GM21515 (cell line): Measurements from ENCODE around the gene SPATA9.

Experiments used
- ATAC-seq: cut with Tn5 transposase; IDR thresholded peaks from one replicate; pipeline ENCODE4 v1.9.1; 2021; ENCODE audit not compliant: unreplicated experiment

The SPATA9 gene, protein sequence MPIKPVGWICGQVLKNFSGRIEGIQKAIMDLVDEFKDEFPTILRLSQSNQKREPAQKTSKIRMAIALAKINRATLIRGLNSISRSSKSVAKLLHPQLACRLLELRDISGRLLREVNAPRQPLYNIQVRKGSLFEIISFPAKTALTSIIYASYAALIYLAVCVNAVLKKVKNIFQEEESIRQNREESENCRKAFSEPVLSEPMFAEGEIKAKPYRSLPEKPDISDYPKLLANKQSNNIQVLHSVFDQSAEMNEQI

DNA sequence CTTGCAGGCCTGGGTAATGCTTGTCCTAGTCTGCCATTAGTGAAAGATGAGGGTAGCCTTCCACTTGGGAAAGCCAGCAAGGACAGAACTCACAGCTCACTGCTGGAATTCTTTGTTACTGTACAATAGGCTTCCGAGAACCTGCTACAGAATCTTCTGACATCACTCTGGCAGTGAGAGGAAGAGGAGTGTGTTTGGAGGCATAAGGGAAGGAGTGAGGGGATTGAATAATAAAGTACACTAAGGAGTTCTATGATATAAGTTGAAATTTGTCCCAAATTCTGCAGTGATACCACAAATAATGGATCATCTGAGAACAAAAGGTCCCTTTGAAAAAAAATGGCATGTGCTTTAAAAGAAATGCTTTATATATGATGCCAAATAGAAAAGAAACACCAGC is at the start of gene SPATA9:
Gene SPATA9 (minus strand): TSS at position 101 of the 400 bp plus-strand sequence. CDS start 137 bp downstream, outside the sequence.
- no peak for ATAC-seq

DNA sequence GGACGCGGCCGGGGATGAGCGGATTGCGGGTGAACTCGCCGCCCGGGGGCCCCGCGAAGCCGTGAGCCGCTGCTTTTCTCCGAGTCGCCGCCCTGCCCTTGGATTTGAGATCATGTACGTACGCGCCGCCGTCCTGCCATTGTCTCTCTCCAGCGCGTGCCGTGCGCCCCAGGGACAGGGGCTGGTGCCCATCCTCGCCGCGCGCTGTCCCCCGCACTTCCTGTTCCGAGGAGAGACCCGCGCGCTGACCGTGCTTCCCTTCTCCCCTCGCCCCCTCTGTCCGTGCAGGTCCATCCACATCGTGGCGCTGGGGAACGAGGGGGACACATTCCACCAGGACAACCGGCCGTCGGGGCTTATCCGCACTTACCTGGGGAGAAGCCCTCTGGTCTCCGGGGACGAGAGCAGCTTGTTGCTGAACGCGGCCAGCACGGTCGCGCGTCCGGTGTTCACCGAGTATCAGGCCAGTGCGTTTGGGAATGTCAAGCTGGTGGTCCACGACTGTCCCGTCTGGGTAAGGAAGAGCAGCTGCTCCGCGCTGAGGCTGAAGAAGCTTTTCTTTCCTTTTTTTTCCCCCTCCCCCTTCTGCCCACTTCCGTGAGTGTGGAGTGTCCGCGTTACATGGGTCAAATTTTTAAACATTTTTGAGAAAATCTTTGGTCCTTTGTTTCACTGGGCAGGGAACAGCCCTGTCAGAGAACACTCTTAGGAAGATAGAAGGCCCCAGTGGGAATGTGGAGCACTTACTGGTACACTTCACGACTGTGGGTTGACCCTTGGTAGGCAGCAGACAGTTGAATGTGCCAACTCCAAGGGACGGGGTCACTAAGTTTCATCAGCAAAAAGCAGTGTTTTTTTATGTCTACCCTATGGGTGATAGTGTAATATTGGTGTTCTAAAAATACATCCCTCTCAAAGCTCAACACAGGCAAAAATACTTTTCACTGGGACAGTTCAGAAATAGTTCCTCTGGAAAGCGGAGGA is 49.1 kb upstream of the SPATA9 start:
- ATAC-seq: peak; percentile 32

DNA sequence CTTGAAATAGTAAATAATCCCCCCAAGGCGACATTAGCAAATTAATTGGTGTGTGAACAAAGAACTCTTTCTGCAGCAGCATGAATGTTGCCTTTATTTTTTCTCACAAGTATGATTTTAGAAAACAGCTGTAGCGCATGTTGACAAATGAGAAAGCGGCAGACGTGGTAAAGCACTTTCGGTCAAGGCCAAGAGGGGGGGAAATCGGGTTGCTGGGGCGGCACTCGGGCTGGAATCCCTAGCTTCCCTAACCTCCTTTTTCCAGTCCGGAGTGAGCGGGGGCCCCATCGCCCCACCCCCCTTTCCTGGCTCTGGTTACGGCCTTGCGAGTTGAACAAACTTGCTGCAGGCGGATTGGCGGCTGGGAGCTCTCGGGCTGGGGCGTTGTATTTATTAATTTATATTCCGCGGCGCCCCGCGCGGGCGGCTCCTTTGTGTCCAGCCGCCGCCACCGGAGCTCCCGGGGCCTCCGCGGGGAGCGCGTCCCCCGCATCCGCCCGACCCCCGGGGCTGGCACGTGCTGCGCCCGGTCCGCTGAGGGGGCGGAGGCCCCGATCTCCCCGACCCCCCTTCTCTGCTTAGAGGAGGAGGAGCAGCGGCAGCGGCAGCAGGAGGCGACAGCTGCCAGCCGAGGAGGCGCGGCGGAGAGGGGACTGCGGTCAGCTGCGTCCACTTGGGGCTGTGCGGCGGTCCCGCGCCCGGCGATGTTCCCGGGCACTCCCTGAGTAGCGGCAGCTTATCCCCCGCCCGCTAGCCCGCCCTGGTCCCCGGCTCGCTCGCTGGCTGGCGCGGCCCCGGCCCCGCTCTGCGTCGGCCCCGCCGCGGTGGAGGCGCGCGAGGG is 48.2 kb upstream of the SPATA9 start, which contains the start of gene RHOBTB3:
Gene RHOBTB3 (plus strand): TSS at position 607 of the 841 bp plus-strand sequence. CDS start 347 bp downstream, outside the sequence.
- peak; percentile 43 for ATAC-seq

DNA sequence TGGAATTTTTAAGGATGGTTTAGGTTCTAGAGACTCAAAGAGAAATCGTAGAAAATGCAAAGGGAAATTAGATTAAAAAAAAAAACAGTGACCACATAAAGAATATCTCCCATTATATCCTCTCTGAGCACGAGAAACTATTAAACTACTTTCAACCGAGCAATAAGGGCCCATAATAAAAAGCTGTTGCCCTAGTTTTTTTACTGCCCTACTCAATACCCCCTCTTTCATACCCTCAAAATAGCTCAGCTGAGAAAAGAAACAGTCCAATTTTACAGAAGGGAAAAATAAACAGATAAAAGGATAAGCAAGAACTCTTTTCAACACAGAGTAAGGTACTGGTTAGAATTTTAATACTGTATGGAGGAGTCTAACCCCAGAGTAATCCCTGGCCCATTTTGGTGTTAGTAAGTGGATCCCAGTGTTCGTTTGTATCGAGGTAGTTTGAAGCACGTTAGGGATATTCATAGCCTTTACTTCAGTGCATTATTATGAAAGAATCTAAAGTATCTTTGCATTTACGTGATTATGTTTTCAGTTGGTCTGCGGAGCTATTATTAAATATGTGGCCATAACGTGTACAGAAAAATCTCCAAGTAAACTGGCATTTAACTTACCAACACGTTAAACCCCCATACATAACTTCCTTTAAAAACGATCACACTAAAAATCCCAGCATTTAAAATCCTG is 47.4 kb upstream of the SPATA9 start:
- ATAC-seq: no peak

DNA sequence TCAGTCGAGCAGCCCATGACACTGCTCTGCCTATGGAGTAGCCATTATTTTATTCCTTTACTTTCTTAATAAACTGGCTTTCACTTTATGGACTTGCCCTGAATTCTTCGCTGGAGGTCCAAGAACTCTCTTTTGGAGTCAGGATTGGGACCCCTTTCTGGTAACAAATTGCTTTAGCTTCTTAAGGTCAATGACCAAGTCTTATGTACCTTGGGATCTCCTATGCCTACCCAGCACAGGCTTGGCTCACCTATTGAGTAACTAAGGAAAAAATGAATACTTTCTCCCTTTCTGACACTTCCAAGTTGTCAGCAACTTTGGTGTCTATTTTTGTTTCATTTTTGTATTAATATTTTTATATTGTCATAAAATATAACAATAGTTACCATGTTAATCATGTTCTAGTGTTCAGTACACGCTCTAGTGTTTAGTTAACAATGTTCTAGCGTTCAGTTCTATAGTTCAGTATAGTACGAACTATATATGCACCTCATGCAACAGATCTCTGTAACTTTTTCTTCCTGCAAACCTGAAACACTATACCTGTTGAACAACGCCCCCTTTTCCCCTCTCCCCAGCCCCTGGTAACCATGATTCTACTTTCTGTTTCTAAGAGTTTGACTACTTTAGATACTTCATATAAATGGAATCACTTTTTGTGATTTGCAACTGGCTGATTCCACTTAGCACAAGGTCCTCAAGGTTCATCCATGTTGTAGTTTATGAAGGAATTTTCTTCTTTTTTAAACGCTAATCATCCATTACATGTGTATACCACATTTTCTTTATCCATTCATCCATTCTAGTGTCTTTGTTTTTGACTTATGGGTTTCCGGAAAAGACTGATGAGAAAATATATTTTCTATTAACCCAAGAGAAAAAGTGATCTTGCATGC is 46.6 kb upstream of the SPATA9 start:
- no peak for ATAC-seq

DNA sequence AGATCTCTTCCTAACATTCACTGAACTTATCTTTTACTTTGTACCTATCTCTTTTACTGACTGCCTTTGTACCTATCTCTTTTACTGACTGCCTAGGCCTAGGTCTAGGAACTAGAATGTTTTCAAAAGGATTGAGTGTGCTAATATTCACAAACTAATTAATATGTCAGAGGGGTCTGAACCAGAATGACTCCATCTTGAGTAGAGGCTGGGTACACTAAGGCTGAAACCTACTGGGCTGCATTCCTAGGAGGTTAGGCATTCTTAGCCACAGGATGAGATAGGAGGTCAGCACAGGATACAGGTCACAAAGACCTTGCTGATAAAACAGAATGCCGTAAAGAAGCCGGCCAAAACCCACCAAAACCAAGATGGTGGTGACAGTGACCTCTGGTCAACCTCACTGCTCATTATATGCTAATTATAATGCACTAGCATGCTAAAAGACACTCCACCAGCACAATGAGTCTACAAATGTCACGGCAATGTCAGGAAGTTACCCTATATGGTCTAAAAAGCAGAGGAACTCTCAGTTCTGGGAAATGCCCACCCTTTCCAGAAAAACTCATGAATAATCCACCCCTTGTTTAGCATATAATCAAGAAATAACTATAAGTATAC is 45.8 kb upstream of the SPATA9 start:
- ATAC-seq: no peak

DNA sequence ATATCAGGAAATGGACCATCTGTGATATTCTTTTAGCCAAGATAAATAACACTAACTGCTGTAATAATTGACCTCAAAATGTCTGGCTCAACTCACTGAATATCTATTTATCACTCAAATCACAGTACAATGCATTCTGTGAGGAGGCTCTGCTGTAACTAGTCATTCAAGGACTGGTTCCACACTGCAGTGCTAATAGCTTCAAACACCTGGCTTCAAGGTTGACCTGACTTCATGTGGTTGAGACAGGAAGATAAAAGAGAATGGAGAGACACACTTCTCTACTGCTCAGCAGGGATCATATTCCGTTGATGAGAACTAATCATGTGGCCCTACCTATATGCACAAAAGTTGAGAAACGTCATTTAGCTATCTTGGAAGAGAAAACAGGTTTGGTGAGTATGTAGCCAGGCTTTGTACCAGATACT is 45.0 kb upstream of the SPATA9 start:
- no peak for ATAC-seq

DNA sequence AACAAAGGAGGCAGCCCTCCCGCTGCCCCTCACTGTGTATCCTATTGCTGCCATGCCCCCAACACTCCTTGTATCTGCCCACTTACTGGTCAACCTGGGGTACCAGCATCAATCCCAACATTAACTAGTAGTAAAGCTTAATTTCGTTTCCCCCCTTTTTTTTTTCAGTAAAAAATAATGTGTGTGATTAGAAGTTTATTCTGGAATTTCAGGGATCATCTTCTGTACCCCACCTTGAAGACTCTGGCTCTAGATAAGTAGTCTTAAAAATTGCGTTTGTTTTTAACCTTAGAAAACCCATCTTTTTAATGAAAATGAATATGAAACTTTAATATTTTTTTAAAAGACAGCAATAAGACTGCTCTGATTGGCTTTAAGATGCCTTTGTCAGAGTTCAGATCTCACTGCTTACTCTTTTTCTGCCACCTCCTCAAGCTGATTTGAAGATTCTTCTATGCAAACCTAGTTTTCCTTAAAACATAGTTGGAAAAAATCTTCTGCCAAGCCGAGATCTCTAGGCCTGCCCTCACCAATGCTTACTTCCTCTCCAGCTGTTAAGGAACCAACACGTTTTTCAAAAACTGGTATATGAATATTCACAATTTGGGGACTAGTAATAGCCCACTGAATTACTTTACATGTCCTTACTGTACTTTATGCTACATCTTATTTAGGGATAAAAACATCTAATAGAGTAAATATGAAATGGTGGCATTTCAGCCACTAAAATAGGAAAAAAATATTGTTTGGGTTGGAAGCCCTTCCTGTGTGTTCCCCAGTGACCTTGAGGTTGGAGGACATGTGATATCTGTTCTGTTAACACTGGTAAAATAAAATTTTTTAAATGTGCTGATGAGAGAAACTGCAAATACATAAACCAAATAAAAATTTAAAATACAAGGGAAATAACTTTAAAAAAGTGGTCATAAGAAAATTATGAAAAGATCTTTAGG is 44.3 kb upstream of the SPATA9 start:
- ATAC-seq: no peak

DNA sequence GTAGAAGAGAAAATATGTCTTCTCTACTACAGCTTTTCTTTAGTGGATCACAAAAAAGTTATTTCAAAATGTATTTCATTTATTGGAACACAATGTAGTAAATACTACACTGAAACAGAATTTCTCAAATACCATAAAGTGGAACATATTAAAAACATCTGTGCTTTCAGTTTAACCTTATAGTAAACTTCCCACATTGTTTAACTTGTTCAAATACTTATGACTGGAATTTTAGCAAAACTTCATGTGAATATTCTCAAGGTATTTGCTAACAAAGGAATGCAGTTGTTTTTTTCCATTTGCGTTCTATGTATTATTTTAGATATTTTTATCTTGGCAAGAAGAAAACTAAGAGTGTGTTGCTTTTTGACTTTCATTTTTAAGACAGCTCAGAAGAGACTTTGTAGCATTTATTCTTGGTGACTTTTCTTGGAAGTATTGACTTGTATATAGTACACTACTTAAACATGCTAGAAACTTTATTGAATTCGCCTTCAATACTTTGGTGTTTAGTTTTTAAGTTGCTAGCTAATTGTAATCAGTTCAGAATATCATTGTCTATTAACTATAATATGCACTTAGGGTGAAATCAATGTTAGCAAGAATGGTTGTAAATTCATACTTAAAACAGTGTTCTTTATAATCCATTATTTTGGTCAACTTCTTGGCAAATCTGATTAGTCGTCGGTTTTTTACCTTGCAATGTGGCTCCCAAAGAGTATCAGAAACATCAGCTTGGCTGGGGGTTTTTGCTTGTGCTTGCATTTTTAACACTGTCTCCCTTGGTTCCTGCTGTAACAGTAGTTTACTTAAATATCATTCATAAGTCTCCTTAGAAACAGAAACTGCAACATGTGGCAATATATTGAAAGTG is 43.4 kb upstream of the SPATA9 start:
- no peak for ATAC-seq

DNA sequence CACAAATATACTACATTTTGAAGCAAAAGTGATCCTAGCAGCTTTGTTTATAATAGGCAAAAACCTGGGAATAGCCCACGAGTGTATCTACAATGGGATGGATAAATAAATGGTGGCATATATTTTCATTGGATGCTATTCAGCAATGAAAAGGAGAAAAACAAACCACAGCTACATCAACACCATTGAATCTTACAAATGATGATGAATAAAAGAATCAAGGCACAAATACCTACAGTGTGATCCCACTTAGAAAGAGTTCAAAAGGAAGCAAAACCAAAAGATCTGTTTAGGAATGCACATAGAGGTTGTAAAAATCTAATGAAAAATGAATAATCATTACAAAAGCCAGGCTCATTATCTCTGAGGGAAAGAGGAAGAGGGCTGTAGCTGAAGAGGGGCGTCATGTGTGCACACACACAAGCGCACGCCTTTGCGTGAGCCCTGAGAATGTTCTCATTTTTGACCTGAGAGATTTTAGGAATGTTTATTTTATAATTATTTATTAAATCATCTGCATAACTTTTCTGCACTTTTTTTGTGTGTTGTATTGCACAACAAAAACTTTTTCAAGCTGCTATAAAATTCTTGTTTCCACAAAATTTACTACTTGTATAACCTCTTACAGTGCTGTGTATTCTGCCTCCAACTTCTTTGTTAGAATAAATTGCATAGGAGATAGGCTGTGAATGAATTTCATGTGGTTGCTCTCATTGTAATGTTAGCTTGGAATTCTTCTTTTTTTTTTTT is 42.5 kb upstream of the SPATA9 start:
- no peak for ATAC-seq

DNA sequence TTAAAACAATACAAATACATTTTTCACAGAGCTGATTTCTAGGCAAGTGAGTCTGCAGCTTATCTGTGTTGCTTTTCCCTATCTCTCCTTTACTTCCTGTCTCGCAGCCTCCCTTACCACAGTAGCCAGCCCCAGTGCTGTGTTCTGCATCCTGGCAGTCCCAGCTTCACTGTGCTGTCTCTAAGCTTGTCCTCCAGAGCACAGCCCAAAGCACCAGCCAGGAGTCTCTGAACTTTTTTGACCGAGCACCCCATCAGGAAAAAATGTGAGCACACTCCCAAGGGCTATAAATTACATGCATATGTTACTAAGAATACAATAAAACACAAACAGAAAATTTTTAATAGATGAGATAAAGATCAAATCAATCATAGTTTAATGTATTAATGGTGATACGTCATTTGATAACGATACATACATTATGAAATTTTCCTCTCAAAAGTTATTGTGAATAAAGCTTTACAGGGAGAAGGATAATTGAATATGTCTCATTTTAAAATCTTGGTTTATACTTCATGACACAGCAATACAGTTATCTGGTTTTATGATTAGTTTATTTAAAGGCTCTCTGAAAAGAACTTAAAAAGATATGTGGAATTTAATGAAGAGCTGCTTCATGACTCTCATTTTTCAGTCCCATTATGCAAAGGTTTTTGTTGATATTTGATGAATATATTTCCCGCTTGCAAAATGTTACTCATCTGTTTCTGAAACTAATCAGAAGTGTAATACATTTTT is 41.0 kb upstream of the SPATA9 start:
- no peak for ATAC-seq

DNA sequence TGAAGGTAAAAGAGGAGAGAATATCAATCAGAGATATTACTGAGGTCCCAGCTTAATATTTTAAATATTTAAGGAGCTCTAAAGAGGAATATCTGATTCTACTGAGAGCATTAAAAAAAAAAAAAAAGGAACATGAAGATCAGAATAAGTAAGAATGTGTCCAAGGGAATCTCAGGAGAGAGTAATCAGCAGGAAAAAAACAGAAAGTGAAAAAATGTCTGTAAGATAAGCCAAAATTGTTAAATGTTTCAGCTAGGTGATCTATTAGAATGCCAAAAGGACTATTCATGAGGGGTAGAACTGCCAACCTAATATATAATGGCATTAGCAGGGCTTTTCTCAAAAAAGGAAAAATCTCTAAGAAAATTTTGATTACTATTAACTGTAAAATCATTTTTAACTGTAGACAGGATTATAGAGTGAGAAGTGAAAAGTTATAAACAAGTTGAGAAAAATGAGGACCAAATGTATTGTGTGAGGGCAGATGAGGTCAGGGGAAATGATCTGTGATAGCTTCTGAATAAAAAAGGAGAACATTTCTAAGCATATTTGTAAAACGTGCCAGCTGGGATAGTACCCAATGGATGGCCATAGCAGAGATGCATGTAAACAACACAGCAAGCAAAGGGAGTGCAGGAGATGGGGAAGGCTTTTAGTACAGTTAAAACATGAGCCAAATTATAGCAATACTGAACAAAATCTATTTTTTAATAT is 38.9 kb upstream of the SPATA9 start:
- ATAC-seq: no peak

DNA sequence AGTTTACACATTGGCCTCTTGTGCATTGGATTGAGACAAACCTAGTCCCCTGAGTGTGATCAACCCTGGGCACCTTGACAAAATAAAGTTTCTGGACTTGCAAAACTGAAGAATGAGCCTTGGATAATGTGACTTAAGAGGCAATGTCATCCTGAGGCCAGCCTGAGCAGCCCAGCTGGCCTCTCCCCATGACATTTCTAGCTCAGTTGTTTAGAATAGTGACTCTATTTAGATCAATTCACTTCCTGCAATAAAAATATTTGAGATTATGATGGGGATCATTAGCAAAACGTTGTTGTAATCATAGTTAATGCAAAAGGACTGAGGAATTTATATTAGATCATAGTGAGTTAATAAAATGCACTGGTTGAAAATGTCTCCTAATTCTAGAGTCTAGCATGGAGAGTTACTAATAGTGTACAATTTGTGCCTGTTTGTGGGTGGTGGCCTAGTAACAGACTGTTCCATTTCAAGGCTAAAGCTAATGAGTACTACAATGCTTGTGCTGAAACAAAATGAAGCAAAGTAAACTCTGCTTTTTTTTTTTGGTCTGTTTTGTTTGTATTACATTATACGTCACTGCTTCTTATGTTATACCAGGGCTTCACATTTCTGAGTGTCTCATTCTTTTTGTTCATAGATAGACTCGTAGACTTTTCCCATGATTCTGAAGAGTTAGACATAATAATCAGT is 37.4 kb upstream of the SPATA9 start:
- ATAC-seq: no peak

DNA sequence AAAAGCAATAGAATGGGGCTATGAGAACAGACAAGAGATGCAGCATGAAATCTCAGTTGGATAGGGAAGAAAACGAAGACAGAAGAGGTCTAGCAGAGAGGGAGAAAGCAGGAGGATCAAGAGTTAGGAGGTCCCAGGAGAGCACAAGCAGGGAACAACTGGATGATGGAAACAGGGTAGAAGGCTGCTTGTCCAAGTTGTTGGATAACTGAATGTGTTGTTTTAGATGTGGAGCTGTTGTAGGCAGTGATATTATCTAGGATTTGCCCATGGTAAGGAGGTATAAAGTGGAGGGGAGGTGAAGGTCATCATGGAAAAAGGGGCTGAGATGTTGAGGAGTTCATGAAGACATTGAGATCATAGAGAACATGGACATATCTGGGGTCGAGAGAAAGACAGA is 35.9 kb upstream of the SPATA9 start:
- no peak for ATAC-seq
